H1 (cell line): ENCODE results near the gene MLLT6. TPM values are rescaled to one million over a fixed set of nuclear protein-coding genes. Genes with fewer than 3 reads are reported as not detected.

ENCODE experiments used
- CHD1 ChIP-seq: IDR thresholded peaks from 2 replicates; pipeline ENCODE4 v1.6.1; 2012; ENCODE audit warnings: low read depth, low read length, improper control_type of control experiment
- EP300 ChIP-seq, 2 experiments: IDR thresholded peaks; 1 replicate in 1 of 2; 2 replicates in 1 of 2; pipeline ENCODE4 v1.6.1; 2011 to 2012; ENCODE audit warnings: low read depth in 2 of 2, low read length in 2 of 2, mild to moderate bottlenecking in 2 of 2, borderline replicate concordance in 1 of 2, inconsistent platforms in 1 of 2, moderate library complexity in 1 of 2
- GABPA ChIP-seq: IDR thresholded peaks from 2 replicates; pipeline ENCODE4 v1.6.1; 2011; ENCODE audit warnings: mild to moderate bottlenecking, low read length, moderate library complexity, borderline replicate concordance; ENCODE audit not compliant: insufficient read depth
- SP1 ChIP-seq: IDR thresholded peaks from 2 replicates; pipeline ENCODE4 v1.6.1; 2011; ENCODE audit warnings: low read depth, low read length
- TAF7 ChIP-seq: optimal IDR thresholded peaks from 2 replicates; pipeline ENCODE3; 2011; ENCODE audit warnings: low read depth, mild to moderate bottlenecking, inconsistent platforms, low read length, moderate library complexity, borderline replicate concordance
- polyA plus RNA-seq, 7 experiments: library from polyadenylated mRNA; depleted of rRNA in 3 of 7; stranded (reverse) in 5 of 7; unstranded in 2 of 7; fragments of >200 nt in 5 of 7; fragments of 200-250 nt in 2 of 7; gene quantifications; 1 replicate in 5 of 7; 2 replicates in 1 of 7; 4 replicates in 1 of 7; pipeline versions ENCODE4 v1.2.1 to v1.2.3, GENCODE V29; 2011 to 2013; ENCODE audit warnings: missing spikeins in 2 of 7, mixed read lengths in 2 of 7
- total RNA-seq: library from RNA; stranded (reverse); fragmentation: NEBNext Ultra II Directional; extraction: Animal tissue kit (Norgen Biotek cat#: 25700); gene quantifications from 2 replicates; pipeline ENCODE4 v1.2.1, GENCODE V29; 2021
- TF ChIP-seq, protein P1 (sequence below): fragments of 300-600 bp; sonication (generic); IDR thresholded peaks from 2 replicates; pipeline ENCODE4 v1.7.1; 2012; ENCODE audit warnings: low read length, moderate library complexity, mild to moderate bottlenecking, inconsistent platforms; ENCODE audit not compliant: insufficient replicate concordance
- TF ChIP-seq, protein P2 (sequence below): IDR thresholded peaks from 2 replicates; pipeline ENCODE4 v1.6.1; 2011; ENCODE audit warnings: low read length, improper control_type of control experiment
- TF ChIP-seq, protein P3 (sequence below): IDR thresholded peaks from 2 replicates; pipeline ENCODE4 v1.6.1; 2012; ENCODE audit warnings: inconsistent platforms

Gene MLLT6
- total and polyA plus RNA-seq, 2 of the 8 experiments (the other 6 are each of a cell fraction or from before 2014, with no cell fraction given), result 6.5 to 8.0 TPM

DNA sequence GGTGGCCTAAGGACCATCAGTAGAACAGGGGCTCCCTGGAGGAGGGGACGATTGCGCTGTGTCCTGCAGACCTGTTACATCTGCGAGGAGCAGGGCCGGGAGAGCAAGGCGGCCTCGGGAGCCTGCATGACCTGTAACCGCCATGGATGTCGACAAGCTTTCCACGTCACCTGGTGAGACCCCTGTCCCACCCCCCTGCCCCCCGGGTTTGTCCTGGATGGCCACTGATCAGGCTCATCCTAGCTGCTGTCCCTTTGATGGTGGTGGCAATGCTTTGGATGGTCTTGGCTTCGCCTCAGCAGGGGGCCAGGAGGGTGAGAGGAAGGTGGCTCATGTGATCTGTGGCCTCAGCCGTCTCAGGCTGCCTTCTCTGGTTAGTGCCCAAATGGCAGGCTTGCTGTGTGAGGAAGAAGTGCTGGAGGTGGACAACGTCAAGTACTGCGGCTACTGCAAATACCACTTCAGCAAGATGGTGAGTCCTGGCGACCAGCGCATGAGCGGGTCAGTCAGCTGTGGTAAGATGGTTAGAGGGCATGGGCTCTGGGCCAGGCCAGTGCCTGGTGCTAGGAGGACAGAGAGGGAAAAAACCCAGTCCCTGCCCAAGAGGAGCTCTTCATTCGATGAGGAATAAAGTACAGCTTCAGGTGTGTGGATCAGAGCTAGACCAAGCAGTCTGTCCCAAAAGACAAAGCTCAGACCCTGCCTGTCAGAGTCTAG lies 4.2 kb downstream of the MLLT6 start (continued):
- TF ChIP-seq, protein P1, sequence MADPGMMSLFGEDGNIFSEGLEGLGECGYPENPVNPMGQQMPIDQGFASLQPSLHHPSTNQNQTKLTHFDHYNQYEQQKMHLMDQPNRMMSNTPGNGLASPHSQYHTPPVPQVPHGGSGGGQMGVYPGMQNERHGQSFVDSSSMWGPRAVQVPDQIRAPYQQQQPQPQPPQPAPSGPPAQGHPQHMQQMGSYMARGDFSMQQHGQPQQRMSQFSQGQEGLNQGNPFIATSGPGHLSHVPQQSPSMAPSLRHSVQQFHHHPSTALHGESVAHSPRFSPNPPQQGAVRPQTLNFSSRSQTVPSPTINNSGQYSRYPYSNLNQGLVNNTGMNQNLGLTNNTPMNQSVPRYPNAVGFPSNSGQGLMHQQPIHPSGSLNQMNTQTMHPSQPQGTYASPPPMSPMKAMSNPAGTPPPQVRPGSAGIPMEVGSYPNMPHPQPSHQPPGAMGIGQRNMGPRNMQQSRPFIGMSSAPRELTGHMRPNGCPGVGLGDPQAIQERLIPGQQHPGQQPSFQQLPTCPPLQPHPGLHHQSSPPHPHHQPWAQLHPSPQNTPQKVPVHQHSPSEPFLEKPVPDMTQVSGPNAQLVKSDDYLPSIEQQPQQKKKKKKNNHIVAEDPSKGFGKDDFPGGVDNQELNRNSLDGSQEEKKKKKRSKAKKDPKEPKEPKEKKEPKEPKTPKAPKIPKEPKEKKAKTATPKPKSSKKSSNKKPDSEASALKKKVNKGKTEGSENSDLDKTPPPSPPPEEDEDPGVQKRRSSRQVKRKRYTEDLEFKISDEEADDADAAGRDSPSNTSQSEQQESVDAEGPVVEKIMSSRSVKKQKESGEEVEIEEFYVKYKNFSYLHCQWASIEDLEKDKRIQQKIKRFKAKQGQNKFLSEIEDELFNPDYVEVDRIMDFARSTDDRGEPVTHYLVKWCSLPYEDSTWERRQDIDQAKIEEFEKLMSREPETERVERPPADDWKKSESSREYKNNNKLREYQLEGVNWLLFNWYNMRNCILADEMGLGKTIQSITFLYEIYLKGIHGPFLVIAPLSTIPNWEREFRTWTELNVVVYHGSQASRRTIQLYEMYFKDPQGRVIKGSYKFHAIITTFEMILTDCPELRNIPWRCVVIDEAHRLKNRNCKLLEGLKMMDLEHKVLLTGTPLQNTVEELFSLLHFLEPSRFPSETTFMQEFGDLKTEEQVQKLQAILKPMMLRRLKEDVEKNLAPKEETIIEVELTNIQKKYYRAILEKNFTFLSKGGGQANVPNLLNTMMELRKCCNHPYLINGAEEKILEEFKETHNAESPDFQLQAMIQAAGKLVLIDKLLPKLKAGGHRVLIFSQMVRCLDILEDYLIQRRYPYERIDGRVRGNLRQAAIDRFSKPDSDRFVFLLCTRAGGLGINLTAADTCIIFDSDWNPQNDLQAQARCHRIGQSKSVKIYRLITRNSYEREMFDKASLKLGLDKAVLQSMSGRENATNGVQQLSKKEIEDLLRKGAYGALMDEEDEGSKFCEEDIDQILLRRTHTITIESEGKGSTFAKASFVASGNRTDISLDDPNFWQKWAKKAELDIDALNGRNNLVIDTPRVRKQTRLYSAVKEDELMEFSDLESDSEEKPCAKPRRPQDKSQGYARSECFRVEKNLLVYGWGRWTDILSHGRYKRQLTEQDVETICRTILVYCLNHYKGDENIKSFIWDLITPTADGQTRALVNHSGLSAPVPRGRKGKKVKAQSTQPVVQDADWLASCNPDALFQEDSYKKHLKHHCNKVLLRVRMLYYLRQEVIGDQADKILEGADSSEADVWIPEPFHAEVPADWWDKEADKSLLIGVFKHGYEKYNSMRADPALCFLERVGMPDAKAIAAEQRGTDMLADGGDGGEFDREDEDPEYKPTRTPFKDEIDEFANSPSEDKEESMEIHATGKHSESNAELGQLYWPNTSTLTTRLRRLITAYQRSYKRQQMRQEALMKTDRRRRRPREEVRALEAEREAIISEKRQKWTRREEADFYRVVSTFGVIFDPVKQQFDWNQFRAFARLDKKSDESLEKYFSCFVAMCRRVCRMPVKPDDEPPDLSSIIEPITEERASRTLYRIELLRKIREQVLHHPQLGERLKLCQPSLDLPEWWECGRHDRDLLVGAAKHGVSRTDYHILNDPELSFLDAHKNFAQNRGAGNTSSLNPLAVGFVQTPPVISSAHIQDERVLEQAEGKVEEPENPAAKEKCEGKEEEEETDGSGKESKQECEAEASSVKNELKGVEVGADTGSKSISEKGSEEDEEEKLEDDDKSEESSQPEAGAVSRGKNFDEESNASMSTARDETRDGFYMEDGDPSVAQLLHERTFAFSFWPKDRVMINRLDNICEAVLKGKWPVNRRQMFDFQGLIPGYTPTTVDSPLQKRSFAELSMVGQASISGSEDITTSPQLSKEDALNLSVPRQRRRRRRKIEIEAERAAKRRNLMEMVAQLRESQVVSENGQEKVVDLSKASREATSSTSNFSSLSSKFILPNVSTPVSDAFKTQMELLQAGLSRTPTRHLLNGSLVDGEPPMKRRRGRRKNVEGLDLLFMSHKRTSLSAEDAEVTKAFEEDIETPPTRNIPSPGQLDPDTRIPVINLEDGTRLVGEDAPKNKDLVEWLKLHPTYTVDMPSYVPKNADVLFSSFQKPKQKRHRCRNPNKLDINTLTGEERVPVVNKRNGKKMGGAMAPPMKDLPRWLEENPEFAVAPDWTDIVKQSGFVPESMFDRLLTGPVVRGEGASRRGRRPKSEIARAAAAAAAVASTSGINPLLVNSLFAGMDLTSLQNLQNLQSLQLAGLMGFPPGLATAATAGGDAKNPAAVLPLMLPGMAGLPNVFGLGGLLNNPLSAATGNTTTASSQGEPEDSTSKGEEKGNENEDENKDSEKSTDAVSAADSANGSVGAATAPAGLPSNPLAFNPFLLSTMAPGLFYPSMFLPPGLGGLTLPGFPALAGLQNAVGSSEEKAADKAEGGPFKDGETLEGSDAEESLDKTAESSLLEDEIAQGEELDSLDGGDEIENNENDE, result no peak
- no peak for TF ChIP-seq SP1
- no peak for TF ChIP-seq GABPA
- no peak for TF ChIP-seq EP300 (IDR thresholded peaks at IDR 0.05; ENCODE audit: borderline replicate concordance in 1 of 2, low read depth in 2 of 2, low read length in 2 of 2)
- TF ChIP-seq, protein P2, sequence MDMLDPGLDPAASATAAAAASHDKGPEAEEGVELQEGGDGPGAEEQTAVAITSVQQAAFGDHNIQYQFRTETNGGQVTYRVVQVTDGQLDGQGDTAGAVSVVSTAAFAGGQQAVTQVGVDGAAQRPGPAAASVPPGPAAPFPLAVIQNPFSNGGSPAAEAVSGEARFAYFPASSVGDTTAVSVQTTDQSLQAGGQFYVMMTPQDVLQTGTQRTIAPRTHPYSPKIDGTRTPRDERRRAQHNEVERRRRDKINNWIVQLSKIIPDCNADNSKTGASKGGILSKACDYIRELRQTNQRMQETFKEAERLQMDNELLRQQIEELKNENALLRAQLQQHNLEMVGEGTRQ, result no peak
- TF ChIP-seq CHD1, result no peak
- no peak for TF ChIP-seq TAF7
- TF ChIP-seq, protein P3, sequence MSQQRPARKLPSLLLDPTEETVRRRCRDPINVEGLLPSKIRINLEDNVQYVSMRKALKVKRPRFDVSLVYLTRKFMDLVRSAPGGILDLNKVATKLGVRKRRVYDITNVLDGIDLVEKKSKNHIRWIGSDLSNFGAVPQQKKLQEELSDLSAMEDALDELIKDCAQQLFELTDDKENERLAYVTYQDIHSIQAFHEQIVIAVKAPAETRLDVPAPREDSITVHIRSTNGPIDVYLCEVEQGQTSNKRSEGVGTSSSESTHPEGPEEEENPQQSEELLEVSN, result no peak
